Renal cortex interstitium (tissue), 11 donors: ENCODE measurements around the gene UBE2J1. TPM values are rescaled to one million over a fixed set of nuclear protein-coding genes. Genes with fewer than 3 reads are reported as not detected.
"Not testable (repeated sequence)": the region's sequence is repeated elsewhere in the genome, so short reads cannot be mapped to it uniquely, and the experiment has no call there.

Experiments used
- DNase-seq, 11 donors: peaks; one replicate each; pipeline ENCODE4 v3.0.0-alpha.2; 2013; ENCODE audit warnings: low read depth in 9 of 11, low spot score in 4 of 11; ENCODE audit errors: extremely low read depth in 1 of 11
- polyA plus RNA-seq, 3 donors: library from polyadenylated mRNA; unstranded; fragments of 120-200 nt; gene quantifications; one replicate each; pipeline ENCODE4 v1.2.1, GENCODE V29; 2013; ENCODE audit not compliant: insufficient read length in 3 of 3

The UBE2J1 gene
- polyA plus RNA-seq, 3 donors, result 53.3 to 62.1 (median 54.4) TPM

GRCh38 chr6:89346433-89346832 is 6.1 kb downstream of the UBE2J1 start:
- no peak for DNase-seq

DNA sequence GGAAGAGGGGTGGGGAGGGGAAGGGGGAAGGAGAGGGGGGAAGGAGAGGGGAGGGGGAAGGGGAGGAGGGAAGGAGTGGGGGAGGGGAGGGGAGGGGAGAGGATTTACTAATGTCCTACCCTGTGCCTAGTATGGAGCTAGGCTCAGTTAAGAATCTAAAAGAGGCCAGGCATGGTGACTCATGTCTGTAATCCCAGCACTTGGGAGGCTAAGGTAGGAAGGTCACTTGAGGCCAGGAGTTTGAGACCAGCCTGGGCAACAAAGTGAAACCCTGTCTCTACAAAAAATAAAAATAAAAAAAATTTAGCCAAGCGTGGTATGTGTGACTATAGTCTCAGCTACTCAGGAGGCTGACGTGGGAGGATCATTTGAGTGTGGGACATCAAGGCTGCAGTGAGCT is 13.0 kb downstream of the UBE2J1 start:
- no peak for DNase-seq

DNA sequence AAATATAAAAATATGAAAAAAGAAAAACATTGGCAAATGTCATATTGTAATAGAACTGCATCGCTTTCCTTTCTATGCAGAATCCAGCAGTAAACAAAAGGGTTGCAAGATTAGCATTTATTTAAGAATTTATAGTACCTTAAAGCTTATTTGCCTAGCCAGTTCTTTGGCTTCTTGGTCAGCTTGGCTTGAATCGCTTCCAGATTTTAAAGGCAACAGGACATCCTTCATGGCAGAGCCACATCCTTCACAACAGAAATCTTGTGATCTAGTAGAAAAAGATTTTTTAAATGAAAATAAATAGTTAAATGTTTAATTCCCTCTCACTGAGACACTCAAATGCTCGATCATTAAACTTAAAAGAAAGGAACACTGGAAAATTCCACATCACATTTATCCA is 17.4 kb downstream of the UBE2J1 start:
- no peak for DNase-seq

GRCh38 chr6:89330910-89331309 is 21.6 kb downstream of the UBE2J1 start:
- DNase-seq, result no peak

- no peak for DNase-seq
These were observed 23.5 kb downstream of the UBE2J1 start for GRCh38 chr6:89328976-89329375.

- DNase-seq, result no peak
These were observed 28.2 kb downstream of the UBE2J1 start for GRCh38 chr6:89324304-89324703.

DNA sequence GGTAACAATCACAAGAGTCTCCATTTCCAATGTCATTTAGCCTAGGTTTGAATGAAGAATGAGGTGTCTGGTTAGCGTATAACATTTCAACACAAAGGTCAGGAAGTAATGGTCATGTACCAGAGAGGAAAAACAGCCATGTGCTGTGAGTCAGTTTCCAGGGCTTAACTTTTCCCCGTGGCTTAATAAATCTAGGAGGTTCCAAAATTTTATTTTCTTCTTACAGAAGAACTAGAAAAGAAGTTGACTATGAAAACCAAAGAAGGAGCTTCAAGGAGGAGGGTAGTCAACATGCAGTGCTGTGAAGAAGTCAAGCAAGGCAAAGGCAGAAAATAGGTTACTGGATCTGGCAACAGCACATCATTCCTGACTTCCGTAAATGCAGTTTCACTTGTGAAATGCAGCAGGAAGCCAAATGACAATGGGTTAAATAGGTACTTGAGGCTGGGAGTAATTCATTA is 29.0 kb downstream of the UBE2J1 start:
- DNase-seq, result no peak

DNA sequence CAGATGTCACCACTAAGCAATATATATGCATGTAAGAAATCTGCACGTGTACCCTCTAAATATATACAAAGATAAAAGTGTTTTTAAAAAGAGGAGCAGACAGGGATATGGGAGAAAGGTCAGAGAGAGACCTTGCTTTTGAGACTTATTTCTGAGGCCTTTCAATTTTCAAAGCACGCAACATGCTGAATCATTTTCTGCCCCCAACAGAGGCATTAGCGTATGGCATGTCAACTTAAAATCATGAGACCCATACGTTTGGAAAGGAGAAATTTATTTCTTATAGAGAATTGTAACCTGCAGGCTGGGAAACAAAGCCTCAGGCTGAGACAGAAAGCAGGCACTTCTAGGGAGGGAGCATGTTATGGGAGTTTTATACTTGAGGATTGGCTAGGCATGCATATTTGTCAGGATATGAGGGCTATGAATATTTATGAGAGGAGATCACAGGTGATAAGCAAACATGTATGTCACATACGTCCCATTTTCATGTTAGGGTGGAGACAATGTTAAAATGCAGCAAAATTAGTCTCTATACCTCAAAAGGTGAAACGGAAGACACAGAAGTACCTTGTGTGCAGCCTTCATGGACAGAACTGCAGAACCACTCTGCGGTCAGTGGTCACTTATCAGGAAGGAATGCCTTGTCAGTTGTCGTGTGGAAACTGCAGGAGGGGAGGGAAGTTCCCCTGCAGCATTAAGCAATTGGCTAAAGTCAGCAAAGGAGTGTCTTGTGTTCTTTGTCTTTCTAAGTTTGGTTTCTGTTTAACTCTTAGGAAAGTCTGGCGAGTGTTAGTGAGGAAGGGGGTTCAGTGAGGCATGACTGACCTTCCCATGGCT is 31.2 kb downstream of the UBE2J1 start:
- no peak for DNase-seq

DNA sequence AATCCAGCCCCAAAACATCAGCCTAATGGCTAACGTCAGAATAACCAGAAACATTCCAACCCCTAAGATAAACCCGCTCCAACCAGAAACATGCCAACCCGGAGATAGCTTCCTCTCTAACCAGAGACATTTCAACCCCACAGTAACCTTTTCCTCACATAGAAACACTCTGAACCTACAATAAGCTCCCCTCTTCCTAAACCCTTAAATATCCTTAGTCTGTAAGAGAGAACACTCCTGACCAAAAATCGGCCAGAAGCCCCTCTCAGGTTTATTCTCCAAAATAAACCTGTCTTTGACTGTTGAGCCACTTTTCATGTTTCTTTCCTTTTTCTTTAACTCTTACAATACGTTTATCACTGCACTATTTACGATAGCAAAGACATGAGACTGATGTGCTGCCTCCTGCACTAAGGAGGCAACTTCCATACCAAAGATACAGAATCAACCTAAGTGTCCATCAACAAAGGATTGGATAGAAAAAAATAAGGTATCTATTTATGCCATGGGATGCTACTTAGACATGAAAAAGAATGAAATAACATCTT is 32.4 kb downstream of the UBE2J1 start:
- DNase-seq, result no peak

DNA sequence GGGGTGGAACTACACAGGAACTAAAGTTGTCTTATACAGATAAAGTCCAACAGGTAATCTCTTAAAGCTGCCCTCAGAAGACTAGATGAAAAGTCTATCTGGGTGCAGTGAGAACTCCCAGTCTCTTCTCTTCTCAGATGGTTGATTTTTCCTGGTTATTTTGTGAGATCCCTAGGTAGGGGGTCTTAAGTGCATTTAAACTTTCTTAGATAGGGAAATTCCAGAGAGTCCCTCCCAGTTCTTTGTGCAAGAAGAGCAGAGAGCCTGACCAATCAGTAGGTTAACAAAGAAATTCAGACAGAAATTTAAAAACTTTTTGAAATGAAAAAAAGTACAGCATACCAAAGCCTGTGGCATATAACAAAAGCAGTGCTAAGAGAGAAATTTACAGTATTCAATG is 35.5 kb downstream of the UBE2J1 start:
- DNase-seq, result no peak

DNA sequence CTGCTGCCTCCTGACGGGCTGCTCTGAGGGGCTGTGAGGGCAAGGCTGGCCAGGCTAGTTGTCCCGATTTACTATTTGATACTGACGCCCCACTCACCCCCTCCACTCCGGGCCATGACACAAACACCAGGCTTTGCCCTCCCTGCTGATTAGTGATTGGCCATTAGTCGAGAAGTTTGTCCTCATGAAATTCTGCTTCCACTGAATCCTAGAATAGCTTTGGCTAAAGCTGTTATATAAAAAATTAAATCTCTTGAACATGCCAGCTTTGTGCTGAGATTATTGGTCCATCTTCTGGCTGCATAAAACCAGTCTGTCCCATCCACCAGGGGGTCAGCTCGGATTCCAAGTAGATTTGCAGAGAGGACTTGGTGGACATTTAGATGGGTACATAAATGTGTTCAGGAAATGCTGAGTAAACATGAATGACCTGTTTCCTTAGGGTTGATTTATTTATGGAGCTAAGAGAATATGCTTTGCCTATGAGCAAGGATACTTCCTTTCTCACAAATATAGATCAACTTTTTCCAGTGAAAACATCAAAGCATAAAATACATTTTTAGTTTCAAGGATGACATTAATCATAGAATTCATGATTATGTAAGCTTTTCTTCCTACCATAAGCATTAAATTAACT is 37.2 kb downstream of the UBE2J1 start, which contains the start of gene GABRR2:
Gene GABRR2, minus strand, starts transcription at position 51 of the 637 bp plus-strand sequence. CDS start 134 bp downstream, outside the sequence.
- DNase-seq, result no peak

- DNase-seq, result no peak
These were observed 37.8 kb downstream of the UBE2J1 start for GRCh38 chr6:89314692-89315091.

DNA sequence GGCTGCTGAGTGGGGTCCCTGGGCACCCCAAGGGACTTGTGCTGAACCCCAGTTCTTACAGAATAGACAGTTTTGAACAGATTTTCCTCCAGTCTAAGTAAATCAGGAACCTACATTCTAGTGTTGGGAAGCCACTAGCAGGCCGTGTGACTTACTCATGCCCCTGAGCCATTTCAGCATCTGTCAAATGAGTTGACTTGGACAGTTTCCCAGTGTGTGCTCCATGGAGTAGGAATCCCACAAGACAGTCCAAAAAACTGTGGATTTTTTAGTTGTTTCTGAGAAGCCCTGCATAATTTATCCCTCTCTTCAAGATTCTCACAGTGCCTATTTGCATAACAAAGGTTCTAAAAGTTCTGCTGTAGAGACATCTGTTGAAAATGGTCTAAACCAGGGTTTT is 39.5 kb downstream of the UBE2J1 start:
- DNase-seq, result no peak

DNA sequence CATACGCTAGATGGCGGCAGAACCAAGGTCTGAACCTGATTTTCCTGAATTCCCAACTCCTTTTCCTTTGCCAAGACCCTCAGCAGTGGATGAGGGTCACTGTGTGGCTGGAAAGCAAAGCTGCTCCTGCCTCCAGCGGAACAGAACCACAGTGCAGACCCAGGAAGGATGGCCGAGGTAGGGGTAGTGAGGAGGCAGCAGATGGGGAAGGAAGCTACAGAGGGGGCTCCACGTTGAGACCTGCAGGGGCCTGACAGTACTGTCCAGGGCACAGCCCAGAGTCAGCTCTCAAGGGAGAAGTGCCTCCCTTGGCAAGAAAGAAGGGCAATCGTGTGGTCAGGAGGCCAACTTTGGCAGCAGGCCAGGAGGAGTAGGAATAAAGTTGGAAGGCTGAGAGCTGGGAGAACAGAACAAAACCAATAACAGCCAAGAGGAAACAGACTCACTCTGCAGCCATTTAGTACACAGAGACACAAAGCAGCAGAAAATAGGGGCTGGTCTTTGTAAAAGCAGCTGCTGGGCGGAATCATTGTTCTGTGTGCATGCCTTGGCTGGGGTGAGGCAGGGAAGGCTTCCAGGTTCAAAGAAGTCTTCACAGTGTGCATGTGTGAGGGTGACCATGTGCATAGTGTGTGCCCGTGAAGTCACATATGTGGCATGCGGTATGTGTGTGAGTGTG is 40.5 kb downstream of the UBE2J1 start:
- peak; percentile 40 to 70 (median 52) for DNase-seq

DNA sequence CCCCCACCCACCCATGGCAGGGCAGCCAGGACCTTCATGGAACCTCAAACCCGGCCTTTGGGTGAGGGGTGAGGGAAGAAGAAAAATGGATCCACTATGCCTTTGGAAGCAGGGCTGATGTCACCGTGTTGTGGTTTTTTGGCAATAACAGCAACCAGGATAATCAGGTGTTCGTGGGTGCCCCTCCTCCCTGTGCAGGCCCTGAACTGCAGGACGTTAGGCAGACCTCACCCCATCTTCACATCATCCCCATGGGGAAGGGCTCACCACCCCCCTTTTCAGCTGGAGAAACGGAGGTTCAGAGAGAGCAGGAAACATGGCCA is 41.0 kb downstream of the UBE2J1 start:
- no peak for DNase-seq

- DNase-seq, result no peak
These were observed 41.6 kb downstream of the UBE2J1 start for GRCh38 chr6:89310929-89311328.

DNA sequence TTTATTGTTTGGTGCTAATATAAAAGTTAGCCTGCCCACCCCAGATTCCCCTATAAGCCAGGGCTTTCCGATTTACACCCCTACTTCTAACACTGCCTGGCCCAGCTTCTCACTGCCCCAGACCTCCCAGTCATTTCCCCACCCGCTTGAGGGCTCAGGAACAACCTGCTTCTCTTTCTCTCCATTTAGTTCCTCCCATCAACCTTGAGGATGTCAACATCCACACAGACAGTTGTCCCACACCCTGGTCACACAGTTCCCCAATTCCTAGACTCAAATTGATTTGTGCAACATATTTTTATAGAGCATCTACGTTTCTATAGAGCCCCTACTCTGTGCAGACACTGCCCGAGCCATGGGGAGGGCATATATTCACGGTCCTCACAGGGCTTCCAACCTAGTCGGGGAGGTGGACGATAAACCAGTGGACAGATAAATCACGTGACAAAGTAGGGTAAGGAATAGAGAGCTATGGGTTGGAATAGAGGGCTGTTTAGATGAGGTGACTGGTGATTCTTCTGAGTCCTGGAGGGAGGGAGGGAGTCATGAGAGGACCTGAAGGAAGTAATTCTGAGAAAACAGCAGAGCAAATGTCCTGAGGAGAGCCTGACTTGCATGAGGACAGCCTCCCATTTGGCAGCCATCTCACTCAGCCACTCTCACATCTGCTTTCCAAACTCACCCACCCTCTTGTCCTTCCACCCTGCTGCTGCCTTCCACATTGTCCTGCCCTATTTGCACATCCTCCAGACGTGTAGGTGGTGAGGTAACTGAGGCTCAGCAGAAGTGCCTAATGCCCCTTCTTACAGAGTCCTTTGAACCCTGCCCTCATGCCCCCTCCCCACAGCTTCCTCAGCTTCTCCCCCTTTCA is 43.8 kb downstream of the UBE2J1 start:
- DNase-seq, result no peak

- DNase-seq, result not testable (repeated sequence)
These were observed 48.0 kb downstream of the UBE2J1 start for GRCh38 chr6:89304517-89304916.

- DNase-seq, result no peak
These were observed 49.6 kb downstream of the UBE2J1 start for GRCh38 chr6:89302936-89303335.
